ENCODE measurements around the gene CDH4.

The CDH4 gene

DNA sequence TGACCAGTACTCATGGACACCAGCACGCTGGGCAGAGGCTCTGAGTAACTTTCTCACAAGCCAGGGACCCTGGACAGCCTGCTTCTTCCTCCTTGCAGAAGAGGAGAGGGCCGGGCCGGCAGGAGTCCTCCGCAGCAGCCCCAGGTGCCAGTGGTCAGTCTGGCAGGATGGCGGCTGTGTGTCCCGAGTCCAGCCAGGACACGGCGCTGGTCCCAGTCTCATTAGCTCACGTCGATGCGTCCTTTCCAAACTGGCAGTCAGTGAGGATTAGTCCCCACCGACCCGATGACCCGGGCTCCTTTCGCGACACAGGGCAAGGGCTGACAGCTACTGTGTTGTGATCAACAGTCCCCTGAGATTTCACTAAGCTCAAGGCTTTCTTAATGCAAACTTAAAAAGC, 546.6 kb downstream of the CDH4 start:
- TF ChIP-seq CTCF (IDR thresholded peaks at IDR 0.05; ENCODE audit: insufficient read depth, low read length, poor library complexity, severe bottlenecking) (no peak), EZH2phosphoT487 (conservative IDR thresholded peaks at IDR 0.05; ENCODE audit: low read length) (no peak)
- H3K79me2 ChIP-seq (ENCODE audit: insufficient read depth, low read length): no peaks in the 10 kb centered on the region
- no peaks in the 10 kb centered on the region for H3K27me3 ChIP-seq (ENCODE audit: low read length)
- no peaks in the 10 kb centered on the region for H4K20me1 ChIP-seq (ENCODE audit: low read depth, low read length)
- H3K36me3 ChIP-seq (ENCODE audit: low read length): no peaks in the 10 kb centered on the region
- H3F3A ChIP-seq (ENCODE audit: insufficient read depth): no peaks in the 10 kb centered on the region
- no peak overlapping the region for H3K27ac ChIP-seq (ENCODE audit: low read depth, low read length)
- no peaks in the 10 kb centered on the region for H3K9me3 ChIP-seq (ENCODE audit: insufficient read depth, low read length)
- H3K4me2 ChIP-seq (ENCODE audit: low read depth, low read length, poor library complexity, severe bottlenecking): no peak overlapping the region
- no peak overlapping the region for H3K4me3 ChIP-seq (ENCODE audit: insufficient read depth, low read length, poor library complexity, severe bottlenecking)
- no peak overlapping the region for H2AFZ ChIP-seq (ENCODE audit: low read depth, low read length, severe bottlenecking)
- H3K9me2 ChIP-seq (replicated peaks; ENCODE audit: insufficient read depth, low read length): no peaks in the 10 kb centered on the region
- H3K9ac ChIP-seq (ENCODE audit: low read length): no peak overlapping the region

DNA sequence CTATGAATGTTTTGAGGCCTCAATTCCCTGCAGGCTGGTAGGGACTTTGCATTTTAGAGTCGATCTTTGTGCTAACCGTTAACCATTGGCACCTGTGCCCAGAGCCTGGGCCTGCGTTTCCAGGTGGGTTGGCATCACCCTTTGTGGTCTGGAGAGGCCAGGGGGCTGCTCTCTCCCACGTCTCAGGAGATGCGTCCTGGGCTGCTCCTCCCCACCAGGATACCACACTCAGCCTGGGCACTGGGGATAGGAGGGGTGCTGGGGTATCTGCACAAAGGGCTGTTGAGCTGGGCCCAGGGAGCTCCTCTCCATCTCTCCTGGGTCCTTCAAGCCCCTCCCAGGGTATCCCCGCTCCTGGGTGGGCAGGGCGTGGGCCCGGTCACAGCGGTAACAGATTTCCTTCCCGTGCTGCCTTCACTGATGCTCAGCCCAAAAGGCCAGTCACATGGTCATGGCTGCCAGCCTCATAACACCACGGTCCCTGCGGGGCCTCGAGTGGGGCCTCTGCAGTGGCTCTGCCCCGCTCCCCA, 547.4 kb downstream of the CDH4 start:
- no peak overlapping the region for H3K9ac ChIP-seq (ENCODE audit: low read length)
- H3K27ac ChIP-seq (ENCODE audit: low read depth, low read length): no peak overlapping the region
- no peaks in the 10 kb centered on the region for H4K20me1 ChIP-seq (ENCODE audit: low read depth, low read length)
- no peak overlapping the region for H3K4me2 ChIP-seq (ENCODE audit: low read depth, low read length, poor library complexity, severe bottlenecking)
- TF ChIP-seq EZH2phosphoT487 (conservative IDR thresholded peaks at IDR 0.05; ENCODE audit: low read length): no peak
- TF ChIP-seq CTCF (IDR thresholded peaks at IDR 0.05; ENCODE audit: insufficient read depth, low read length, poor library complexity, severe bottlenecking): no peak
- no peak overlapping the region for H2AFZ ChIP-seq (ENCODE audit: low read depth, low read length, severe bottlenecking)
- no peak overlapping the region for H3K4me3 ChIP-seq (ENCODE audit: insufficient read depth, low read length, poor library complexity, severe bottlenecking)
- no peaks in the 10 kb centered on the region for H3F3A ChIP-seq (ENCODE audit: insufficient read depth)
- no peaks in the 10 kb centered on the region for H3K79me2 ChIP-seq (ENCODE audit: insufficient read depth, low read length)
- no peaks in the 10 kb centered on the region for H3K9me2 ChIP-seq (replicated peaks; ENCODE audit: insufficient read depth, low read length)
- no peaks in the 10 kb centered on the region for H3K27me3 ChIP-seq (ENCODE audit: low read length)
- no peaks in the 10 kb centered on the region for H3K36me3 ChIP-seq (ENCODE audit: low read length)
- no peaks in the 10 kb centered on the region for H3K9me3 ChIP-seq (ENCODE audit: insufficient read depth, low read length)

DNA sequence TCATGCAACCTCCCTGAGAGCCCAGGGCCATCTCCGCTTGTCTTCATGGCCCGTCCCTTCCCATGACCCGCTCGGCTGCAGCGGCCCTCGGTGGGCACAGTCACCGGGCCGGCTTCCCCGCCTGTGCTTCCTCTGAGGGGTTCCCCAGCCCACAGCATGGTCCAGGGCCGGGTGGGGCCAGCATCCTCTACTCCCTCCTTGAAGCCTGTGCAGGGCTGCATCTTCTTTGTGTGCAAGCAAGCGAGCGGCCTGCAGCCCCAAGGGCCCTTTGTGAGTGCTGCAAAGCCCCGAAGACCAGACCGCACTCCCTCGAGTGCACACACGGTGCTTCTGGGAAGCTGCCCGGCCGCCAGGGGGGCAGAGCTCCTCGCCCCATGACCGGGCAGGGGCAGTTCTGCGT, 547.9 kb downstream of the CDH4 start:
- no peaks in the 10 kb centered on the region for H4K20me1 ChIP-seq (ENCODE audit: low read depth, low read length)
- H3K79me2 ChIP-seq (ENCODE audit: insufficient read depth, low read length): no peaks in the 10 kb centered on the region
- no peak overlapping the region for H3K4me3 ChIP-seq (ENCODE audit: insufficient read depth, low read length, poor library complexity, severe bottlenecking)
- H3F3A ChIP-seq (ENCODE audit: insufficient read depth): no peaks in the 10 kb centered on the region
- no peak overlapping the region for H3K4me2 ChIP-seq (ENCODE audit: low read depth, low read length, poor library complexity, severe bottlenecking)
- TF ChIP-seq EZH2phosphoT487 (conservative IDR thresholded peaks at IDR 0.05; ENCODE audit: low read length) (no peak), CTCF (IDR thresholded peaks at IDR 0.05; ENCODE audit: insufficient read depth, low read length, poor library complexity, severe bottlenecking) (no peak)
- H2AFZ ChIP-seq (ENCODE audit: low read depth, low read length, severe bottlenecking): no peak overlapping the region
- H3K9me3 ChIP-seq (ENCODE audit: insufficient read depth, low read length): no peaks in the 10 kb centered on the region
- no peaks in the 10 kb centered on the region for H3K27me3 ChIP-seq (ENCODE audit: low read length)
- no peak overlapping the region for H3K27ac ChIP-seq (ENCODE audit: low read depth, low read length)
- H3K36me3 ChIP-seq (ENCODE audit: low read length): no peaks in the 10 kb centered on the region
- H3K9ac ChIP-seq (ENCODE audit: low read length): no peak overlapping the region
- no peaks in the 10 kb centered on the region for H3K9me2 ChIP-seq (replicated peaks; ENCODE audit: insufficient read depth, low read length)
